H1 (cell line): Measurements from ENCODE around the gene CDNF. TPM values are rescaled to one million over a fixed set of nuclear protein-coding genes. Genes with fewer than 3 reads are reported as not detected.

ENCODE experiments used
- CTCF ChIA-PET: fragments of 300-600 bp; sonication (Branson Sonifier 250); formaldehyde crosslinking; loops from one replicate; lab custom pipeline; 2021; ENCODE audit not compliant: partially characterized antibody; lab: Charles Lee
- POLR2A ChIA-PET: fragments of 300-600 bp; sonication (Branson Sonifier 250); formaldehyde crosslinking; loops from one replicate; lab custom pipeline; 2021; ENCODE audit warnings: inconsistent platforms; ENCODE audit not compliant: partially characterized antibody; lab: Charles Lee
- DNase-seq, 2 experiments: peaks; one replicate each; pipeline versions ENCODE4 v3.0.0 to v3.0.0-alpha.2; 2010 to 2022; ENCODE audit warnings: low spot score in 2 of 2, low read depth in 1 of 2, mixed read lengths in 1 of 2
- FAIRE-seq: peaks from 2 replicates; lab custom pipeline; 2011; peaks lifted over from hg19 to GRCh38; lab: Jason Lieb, UNC
- H2AFZ ChIP-seq: 2 replicates; pipeline ENCODE4 v1.8.1; 2012; ENCODE audit warnings: low read length, inconsistent platforms
- H2AK5ac ChIP-seq: 2 replicates; pipeline ENCODE4 v1.6.1; 2013; ENCODE audit warnings: low read depth, low read length
- H2BK120ac ChIP-seq: replicated peaks from 2 replicates; pipeline ENCODE3; 2013; ENCODE audit warnings: low read depth, low read length, inconsistent platforms
- H2BK12ac ChIP-seq: 2 replicates; pipeline ENCODE4 v1.6.1; 2013; ENCODE audit warnings: low read depth, low read length
- H2BK15ac ChIP-seq: 2 replicates; pipeline ENCODE4 v1.6.1; 2013; ENCODE audit warnings: low read length
- H2BK20ac ChIP-seq: 2 replicates; pipeline ENCODE4 v1.6.1; 2013; ENCODE audit warnings: low read length
- H2BK5ac ChIP-seq: 2 replicates; pipeline ENCODE4 v1.6.1; 2013; ENCODE audit warnings: low read depth, low read length
- H3K14ac ChIP-seq: 2 replicates; pipeline ENCODE4 v1.6.1; 2013; ENCODE audit warnings: inconsistent platforms; ENCODE audit not compliant: insufficient read length
- H3K18ac ChIP-seq: 2 replicates; pipeline ENCODE4 v1.6.1; 2013; ENCODE audit warnings: low read length; ENCODE audit errors: extremely low read depth
- H3K23ac ChIP-seq: 2 replicates; pipeline ENCODE4 v1.6.1; 2013; ENCODE audit warnings: inconsistent platforms; ENCODE audit not compliant: insufficient read length
- H3K23me2 ChIP-seq: 2 replicates; pipeline ENCODE4 v1.6.1; 2013; ENCODE audit warnings: low read depth, low read length
- H3K27ac ChIP-seq: 2 replicates; pipeline ENCODE4 v1.6.1; 2011; ENCODE audit warnings: low read depth, low read length, inconsistent platforms
- H3K27me3 ChIP-seq, 4 experiments: replicated peaks in 1 of 4; 1 replicate in 1 of 4; 2 replicates in 3 of 4; pipeline versions ENCODE4 v1.6.1 to v1.8.1; 2011 to 2013; ENCODE audit warnings: low read length in 3 of 4, mild to moderate bottlenecking in 3 of 4, inconsistent platforms in 2 of 4, mixed read lengths in 2 of 4, moderate library complexity in 1 of 4; ENCODE audit not compliant: control insufficient read depth in 3 of 4, insufficient read depth in 3 of 4; ENCODE audit errors: extremely low read depth in 1 of 4
- H3K36me3 ChIP-seq, 4 experiments: 2 replicates each; pipeline versions ENCODE4 v1.6.1 to v1.8.1; 2011 to 2013; ENCODE audit warnings: mild to moderate bottlenecking in 4 of 4, low read length in 3 of 4, moderate library complexity in 2 of 4, control low read depth in 1 of 4, inconsistent platforms in 1 of 4; ENCODE audit not compliant: insufficient read depth in 4 of 4, control insufficient read depth in 2 of 4
- H3K4ac ChIP-seq: replicated peaks from 2 replicates; pipeline ENCODE3; 2013; ENCODE audit warnings: low read length, low read depth, mixed read lengths, inconsistent platforms; ENCODE audit not compliant: insufficient read length
- H3K4me1 ChIP-seq, 4 experiments: replicated peaks in 1 of 4; 1 replicate in 1 of 4; 2 replicates in 3 of 4; pipeline versions ENCODE4 v1.6.1 to v1.8.1; 2011 to 2013; ENCODE audit warnings: low read length in 3 of 4, inconsistent platforms in 2 of 4, mixed read lengths in 1 of 4; ENCODE audit not compliant: insufficient read depth in 4 of 4, control insufficient read depth in 3 of 4
- H3K4me2 ChIP-seq, 2 experiments: 2 replicates each; pipeline versions ENCODE4 v1.6.1 to v1.8.1; 2011 to 2013; ENCODE audit warnings: low read depth in 2 of 2, low read length in 2 of 2, control low read depth in 1 of 2, inconsistent platforms in 1 of 2, mild to moderate bottlenecking in 1 of 2; ENCODE audit not compliant: insufficient read depth in 1 of 2
- H3K4me3 ChIP-seq, 4 experiments: fragments of 200-600, 300-600 bp in 1 of 4; sonication (generic), shearing (Covaris generic), sonication (Bioruptor Twin) in 1 of 4; 2 replicates each; pipeline versions ENCODE4 v1.5.1 to v1.8.1; 2011 to 2016; ENCODE audit warnings: low read length in 4 of 4, low read depth in 3 of 4, control low read depth in 2 of 4, inconsistent platforms in 2 of 4, mild to moderate bottlenecking in 2 of 4, mixed read lengths in 1 of 4, moderate library complexity in 1 of 4; ENCODE audit not compliant: insufficient read depth in 2 of 4; ENCODE audit errors: extremely low read depth in 1 of 4
- H3K56ac ChIP-seq: replicated peaks from 2 replicates; pipeline ENCODE3; 2013; ENCODE audit warnings: low read depth, mild to moderate bottlenecking, mixed read lengths, low read length, inconsistent platforms; ENCODE audit not compliant: insufficient read length
- H3K79me1 ChIP-seq: 2 replicates; pipeline ENCODE4 v1.6.1; 2013; ENCODE audit warnings: low read depth, low read length, control low read depth
- H3K79me2 ChIP-seq, 2 experiments: 2 replicates each; pipeline versions ENCODE4 v1.6.1 to v1.8.1; 2012 to 2013; ENCODE audit warnings: low read length in 2 of 2, mild to moderate bottlenecking in 2 of 2, inconsistent platforms in 1 of 2; ENCODE audit not compliant: insufficient read depth in 2 of 2, control insufficient read depth in 1 of 2
- H3K9ac ChIP-seq, 4 experiments: replicated peaks in 1 of 4; 1 replicate in 1 of 4; 2 replicates in 3 of 4; pipeline versions ENCODE4 v1.6.1 to v1.8.1; 2011 to 2013; ENCODE audit warnings: low read depth in 3 of 4, low read length in 3 of 4, control low read depth in 2 of 4, mild to moderate bottlenecking in 2 of 4, moderate library complexity in 2 of 4, inconsistent platforms in 1 of 4; ENCODE audit errors: extremely low read depth in 1 of 4
- H3K9me3 ChIP-seq, 2 experiments: 2 replicates each; pipeline versions ENCODE4 v1.6.1 to v1.8.1; 2012 to 2013; ENCODE audit warnings: mild to moderate bottlenecking in 2 of 2, moderate library complexity in 2 of 2, control low read depth in 1 of 2, inconsistent platforms in 1 of 2, low read depth in 1 of 2, low read length in 1 of 2, mixed read lengths in 1 of 2; ENCODE audit not compliant: insufficient read depth in 2 of 2
- H4K20me1 ChIP-seq, 2 experiments: replicated peaks in 1 of 2; 2 replicates each; pipeline versions ENCODE3 to v1.8.1; 2011 to 2013; ENCODE audit warnings: inconsistent platforms in 2 of 2, low read length in 2 of 2, mild to moderate bottlenecking in 1 of 2; ENCODE audit not compliant: insufficient read depth in 2 of 2, control insufficient read depth in 1 of 2
- H4K5ac ChIP-seq: 2 replicates; pipeline ENCODE4 v1.6.1; 2013; ENCODE audit warnings: low read length, low read depth, mixed read lengths, inconsistent platforms; ENCODE audit not compliant: insufficient read length
- H4K8ac ChIP-seq: 2 replicates; pipeline ENCODE4 v1.8.0; 2013; ENCODE audit warnings: mild to moderate bottlenecking, moderate library complexity, low read length, inconsistent platforms; ENCODE audit not compliant: insufficient read depth; ENCODE audit errors: extremely low read depth
- H4K91ac ChIP-seq: replicated peaks from 2 replicates; pipeline ENCODE3; 2013; ENCODE audit warnings: low read length, mixed read lengths, inconsistent platforms; ENCODE audit not compliant: insufficient read length
- JUND ChIP-seq: IDR thresholded peaks from 2 replicates; pipeline ENCODE4 v1.6.1; 2011; ENCODE audit warnings: mild to moderate bottlenecking, improper control_type of control experiment, low read length
- WGBS, 2 experiments: shearing (Covaris generic) in 1 of 2; methylation state at CpG; one replicate each; pipeline versions ENCODE4 v1.1.6 to v1.1.7; 2013 to 2015; ENCODE audit warnings: low lambda C conversion rate in 2 of 2, mixed read lengths in 2 of 2, inconsistent platforms in 1 of 2, low coverage in 1 of 2, missing lambda C conversion rate in 1 of 2; ENCODE audit not compliant: insufficient replicate concordance in 2 of 2, insufficient coverage in 1 of 2, insufficient read length in 1 of 2; ENCODE audit errors: extremely low coverage in 1 of 2, missing lambda C conversion rate in 1 of 2; 5-methylcytosine and 5-hydroxymethylcytosine counted together
- polyA plus RNA-seq, 7 experiments: library from polyadenylated mRNA; depleted of rRNA in 3 of 7; stranded (reverse) in 5 of 7; unstranded in 2 of 7; fragments of >200 nt in 5 of 7; fragments of 200-250 nt in 2 of 7; gene quantifications; 1 replicate in 5 of 7; 2 replicates in 1 of 7; 4 replicates in 1 of 7; pipeline versions ENCODE4 v1.2.1 to v1.2.3, GENCODE V29; 2011 to 2013; ENCODE audit warnings: missing spikeins in 2 of 7, mixed read lengths in 2 of 7
- total RNA-seq: library from RNA; stranded (reverse); fragmentation: NEBNext Ultra II Directional; extraction: Animal tissue kit (Norgen Biotek cat#: 25700); gene quantifications from 2 replicates; pipeline ENCODE4 v1.2.1, GENCODE V29; 2021

The CDNF gene
- total and polyA plus RNA-seq, 2 of the 8 experiments (the other 6 are each of a cell fraction or from before 2014, with no cell fraction given), result 0.32 to 0.67 TPM

GRCh38 chr10:14843327-14843988, 5.6 kb upstream of the CDNF start:
- H2BK15ac ChIP-seq, result no peak overlapping the region
- 85% methylated on average over 15 of the region's 15 CpGs; no CpG with 5 or more reads in 1 of the 2 experiments for WGBS, 2 experiments
- no peak overlapping the region for H3K4me3 ChIP-seq
- H3K56ac ChIP-seq, result no peak overlapping the region
- H4K8ac ChIP-seq, result no peak overlapping the region
- H3K9ac ChIP-seq, result no peak overlapping the region
- CTCF ChIA-PET, result interaction anchor here (1.5 kb wide), 1 partner anchor 41 kb away, joined by 3 read pairs; no protein-coding TSS in a partner anchor
- H3K18ac ChIP-seq, result no peak overlapping the region
- H3K23ac ChIP-seq, result no peak overlapping the region
- peaks cover 5% of the 10 kb centered on the region; the same call in 1 of the 2 replicates for H3K79me1 ChIP-seq
- H3K36me3 ChIP-seq, result peaks cover 30 to 52% (median 37%) of the 10 kb centered on the region in 4 experiments
- no peak overlapping the region for H2BK5ac ChIP-seq
- no peak overlapping the region for H4K5ac ChIP-seq
- no peak overlapping the region for H4K91ac ChIP-seq
- H3K14ac ChIP-seq, result no peak overlapping the region
- H2AFZ ChIP-seq, result no peak overlapping the region
- H3K27me3 ChIP-seq, result no peaks in the 10 kb centered on the region
- FAIRE-seq, result no peak
- H3K9me3 ChIP-seq, result no peaks in the 10 kb centered on the region
- H3K23me2 ChIP-seq, result no peaks in the 10 kb centered on the region; the same call in 1 of the 2 replicates
- H2BK120ac ChIP-seq, result no peak overlapping the region
- H3K4ac ChIP-seq, result no peak overlapping the region
- peaks cover 3 to 11% of the 10 kb centered on the region in 2 experiments for H4K20me1 ChIP-seq
- no peak overlapping the region for H3K4me2 ChIP-seq
- no peak overlapping the region for H2AK5ac ChIP-seq
- DNase-seq, result no peak
- H3K4me1 ChIP-seq, result peaks cover 0 to 3% (median 1%) of the 10 kb centered on the region in 4 experiments; a peak in 2 of 7 replicates
- POLR2A ChIA-PET, result interaction anchor here (0.8 to 1.5 kb wide), 6 partner anchors 8 to 354 kb away, joined by 3 to 5 read pairs (median 3); partner anchors contain the start of gene SUV39H2
- peaks cover 9 to 41% of the 10 kb centered on the region in 2 experiments for H3K79me2 ChIP-seq
- no peak overlapping the region for H3K27ac ChIP-seq
- H2BK20ac ChIP-seq, result no peak overlapping the region
- H2BK12ac ChIP-seq, result no peak overlapping the region
- TF ChIP-seq JUND, result no peak
